ENCODE results near the gene LARGE2. TPM values are rescaled to one million over a fixed set of nuclear protein-coding genes. Genes with fewer than 3 reads are reported as not detected.
A peak's percentile ranks its signal among the peaks of the same experiment; 100 is the strongest.

Gene LARGE2
- 61.7 TPM for polyA plus RNA-seq

GRCh38 chr11:45922425-45923082, at the start of gene LARGE2:
LARGE2 (plus strand) TSS chr11:45922656; CDS start chr11:45922883, 227 bp downstream.
- H3K27me3 Mint-ChIP-seq, result no peaks in the 10 kb centered on the region

GRCh38 chr11:45876401-45876800, 46.1 kb upstream of the LARGE2 start:
- Mint-ChIP-seq H3K27ac (peak overlapping the region in 1 of 3 donors; percentile 39), H3K9me3 (no peaks in the 10 kb centered on the region), H3K4me1 (no peaks in the 10 kb centered on the region), H3K27me3 (no peaks in the 10 kb centered on the region), H3K36me3 (peaks cover 17% of the 10 kb centered on the region), H3K4me3 (no peak overlapping the region)

More at GRCh38 chr11:45922425-45923082, at the start of gene LARGE2:
- Mint-ChIP-seq H3K9me3 (no peaks in the 10 kb centered on the region), H3K27ac (peak within 1 kb of the TSS; percentile 88 to 97 (median 93)), H3K36me3 (no peaks in the 10 kb centered on the region), H3K4me3 (peak within 1 kb of the TSS; percentile 93 to 98 (median 96)), H3K4me1 (peaks cover 33 to 50% (median 34%) of the 10 kb centered on the region in 3 donors)

GRCh38 chr11:45877221-45877620, 45.2 kb upstream of the LARGE2 start:
- peaks cover 17% of the 10 kb centered on the region for H3K36me3 Mint-ChIP-seq
- no peak overlapping the region for H3K27ac Mint-ChIP-seq

GRCh38 chr11:45877845-45878244, 44.6 kb upstream of the LARGE2 start:
- H3K27ac Mint-ChIP-seq, result no peak overlapping the region
- H3K4me3 Mint-ChIP-seq, result no peak overlapping the region
- no peaks in the 10 kb centered on the region for H3K4me1 Mint-ChIP-seq
- no peaks in the 10 kb centered on the region for H3K9me3 Mint-ChIP-seq
- peaks cover 16% of the 10 kb centered on the region for H3K36me3 Mint-ChIP-seq
- H3K27me3 Mint-ChIP-seq, result no peaks in the 10 kb centered on the region

More at GRCh38 chr11:45877221-45877620, 45.2 kb upstream of the LARGE2 start:
- no peaks in the 10 kb centered on the region for H3K27me3 Mint-ChIP-seq
- H3K4me3 Mint-ChIP-seq, result no peak overlapping the region
- no peaks in the 10 kb centered on the region for H3K4me1 Mint-ChIP-seq
- no peaks in the 10 kb centered on the region for H3K9me3 Mint-ChIP-seq

- peaks cover 15% of the 10 kb centered on the region for H3K36me3 Mint-ChIP-seq
- H3K4me3 Mint-ChIP-seq, result no peak overlapping the region
- peaks cover 2% of the 10 kb centered on the region for H3K27me3 Mint-ChIP-seq
- H3K4me1 Mint-ChIP-seq, result peaks cover 0 to 6% (median 5%) of the 10 kb centered on the region in 3 donors
- H3K27ac Mint-ChIP-seq, result no peak overlapping the region
- peaks cover 0 to 2% (median 0%) of the 10 kb centered on the region in 3 donors for H3K9me3 Mint-ChIP-seq
These were observed 42.4 kb upstream of the LARGE2 start for GRCh38 chr11:45879803-45880686.

GRCh38 chr11:45880772-45881570, 41.5 kb upstream of the LARGE2 start:
- H3K4me1 Mint-ChIP-seq, result peaks cover 0 to 9% (median 5%) of the 10 kb centered on the region in 3 donors
- peaks cover 2% of the 10 kb centered on the region for H3K27me3 Mint-ChIP-seq
- H3K36me3 Mint-ChIP-seq, result peaks cover 14% of the 10 kb centered on the region
- no peak overlapping the region for H3K4me3 Mint-ChIP-seq
- no peak overlapping the region for H3K27ac Mint-ChIP-seq
- H3K9me3 Mint-ChIP-seq, result peaks cover 0 to 2% (median 0%) of the 10 kb centered on the region in 3 donors

- Mint-ChIP-seq H3K4me3 (peak overlapping the region in 1 of 4 donors; percentile 38), H3K27ac (no peak overlapping the region), H3K9me3 (peaks cover 0 to 2% (median 0%) of the 10 kb centered on the region in 3 donors), H3K4me1 (peaks cover 0 to 9% (median 5%) of the 10 kb centered on the region in 3 donors), H3K27me3 (peaks cover 2% of the 10 kb centered on the region), H3K36me3 (peaks cover 12% of the 10 kb centered on the region)
These were observed 40.6 kb upstream of the LARGE2 start for GRCh38 chr11:45881708-45882368.

GRCh38 chr11:45884596-45885185, 37.8 kb upstream of the LARGE2 start:
- H3K27me3 Mint-ChIP-seq, result peaks cover 2% of the 10 kb centered on the region
- peaks cover 0 to 9% (median 5%) of the 10 kb centered on the region in 3 donors for H3K4me1 Mint-ChIP-seq
- H3K36me3 Mint-ChIP-seq, result peaks cover 8% of the 10 kb centered on the region
- H3K4me3 Mint-ChIP-seq, result peak overlapping the region; percentile 71 to 93 (median 85)
- peak overlapping the region in 1 of 3 donors; percentile 68 for H3K27ac Mint-ChIP-seq
- H3K9me3 Mint-ChIP-seq, result peaks cover 0 to 2% (median 0%) of the 10 kb centered on the region in 3 donors

- peak within 1 kb of the TSS in 1 of 3 donors; percentile 68 for H3K27ac Mint-ChIP-seq
- peaks cover 0 to 2% (median 0%) of the 10 kb centered on the region in 3 donors for H3K9me3 Mint-ChIP-seq
- H3K27me3 Mint-ChIP-seq, result peaks cover 4% of the 10 kb centered on the region
- peaks cover 2% of the 10 kb centered on the region for H3K36me3 Mint-ChIP-seq
- H3K4me3 Mint-ChIP-seq, result peak within 1 kb of the TSS; percentile 71 to 93 (median 85)
- H3K4me1 Mint-ChIP-seq, result peaks cover 0 to 9% (median 5%) of the 10 kb centered on the region in 3 donors
These were observed 37.1 kb upstream of the LARGE2 start, which contains the start of gene MAPK8IP1 for GRCh38 chr11:45885274-45885920. MAPK8IP1 (plus strand) TSS chr11:45885651; CDS start chr11:45885821, 170 bp downstream.

- Mint-ChIP-seq H3K27ac (no peak overlapping the region), H3K36me3 (peaks cover 1% of the 10 kb centered on the region), H3K4me3 (peak overlapping the region; percentile 12 to 59 (median 41)), H3K9me3 (peaks cover 0 to 2% (median 0%) of the 10 kb centered on the region in 3 donors), H3K4me1 (peaks cover 0 to 9% (median 5%) of the 10 kb centered on the region in 3 donors), H3K27me3 (peaks cover 4% of the 10 kb centered on the region)
These were observed 36.3 kb upstream of the LARGE2 start for GRCh38 chr11:45885921-45886721.

- Mint-ChIP-seq H3K27me3 (peaks cover 4% of the 10 kb centered on the region), H3K4me3 (peak overlapping the region; percentile 15 to 63 (median 44)), H3K27ac (no peak overlapping the region), H3K4me1 (peaks cover 0 to 9% (median 5%) of the 10 kb centered on the region in 3 donors), H3K9me3 (peaks cover 0 to 2% (median 0%) of the 10 kb centered on the region in 3 donors), H3K36me3 (peaks cover 1% of the 10 kb centered on the region)
These were observed 35.5 kb upstream of the LARGE2 start for GRCh38 chr11:45886816-45887520.

GRCh38 chr11:45887587-45887986, 34.9 kb upstream of the LARGE2 start:
- peaks cover 0 to 2% (median 0%) of the 10 kb centered on the region in 3 donors for H3K9me3 Mint-ChIP-seq
- peak overlapping the region in 3 of 4 donors; percentile 17 to 59 (median 56) for H3K4me3 Mint-ChIP-seq
- H3K36me3 Mint-ChIP-seq, result peaks cover 1% of the 10 kb centered on the region
- no peak overlapping the region for H3K27ac Mint-ChIP-seq
- peaks cover 0 to 9% (median 5%) of the 10 kb centered on the region in 3 donors for H3K4me1 Mint-ChIP-seq
- peaks cover 4% of the 10 kb centered on the region for H3K27me3 Mint-ChIP-seq

Data from IgD-negative memory B cell (primary cell).